Gastrocnemius medialis (tissue), 4 donors: ENCODE measurements around the gene CEP295NL. TPM values are rescaled to one million over a fixed set of nuclear protein-coding genes. Genes with fewer than 3 reads are reported as not detected.

Experiments used
- ATAC-seq, 2 donors: fragments of 150-250 bp; one replicate each; pipeline ENCODE4 v1.9.1; 2016
- DNase-seq, 2 donors: peaks; one replicate each; pipeline ENCODE4 v3.0.0-alpha.2; 2019
- H3K27ac ChIP-seq, 4 donors: fragments of 200-600 bp; sonication (generic); 1 replicate in 1 of 4; 2 replicates in 3 of 4; pipeline ENCODE4 v1.5.1; 2016 to 2018; ENCODE audit warnings: mild to moderate bottlenecking in 2 of 4, moderate library complexity in 1 of 4
- H3K27me3 ChIP-seq, 3 donors: fragments of 200-600 bp; sonication (generic) in 2 of 3; 1 replicate in 1 of 3; 2 replicates in 2 of 3; pipeline versions ENCODE4 v1.5.1 to v1.6.0; 2016 to 2019; ENCODE audit warnings: mild to moderate bottlenecking in 1 of 3, moderate library complexity in 1 of 3
- H3K36me3 ChIP-seq, 2 donors: fragments of 200-600 bp; sonication (generic) in 1 of 2; one replicate each; pipeline ENCODE4 v1.5.1; 2017 to 2018
- H3K4me1 ChIP-seq, 2 donors: fragments of 200-600 bp; sonication (generic) in 1 of 2; one replicate each; pipeline ENCODE4 v1.5.1; 2016 to 2017; ENCODE audit warnings: mild to moderate bottlenecking in 2 of 2
- H3K4me3 ChIP-seq, 4 donors: fragments of 200-600 bp; sonication (generic) in 3 of 4; 1 replicate in 1 of 4; 2 replicates in 3 of 4; pipeline ENCODE4 v1.5.1; 2016 to 2019; ENCODE audit warnings: mild to moderate bottlenecking in 2 of 4
- H3K9me3 ChIP-seq, 3 donors: fragments of 200-600 bp; sonication (generic) in 2 of 3; 1 replicate in 1 of 3; 2 replicates in 2 of 3; pipeline ENCODE4 v1.5.1; 2016 to 2019
- POLR2A ChIP-seq, 2 donors: fragments of 450-650 bp; IDR thresholded peaks; one replicate each; pipeline ENCODE4 v1.6.1; 2017; ENCODE audit warnings: antibody characterized with exemption in 2 of 2, mild to moderate bottlenecking in 2 of 2, moderate library complexity in 2 of 2
- in situ Hi-C, 4 donors: fragments of 200-750 bp; cut with MboI; loops; one replicate each; pipeline versions ENCODE4 v1.15.0 to v1.8.0; 2017; ENCODE audit warnings: low sequenced_read_pairs in 4 of 4
- intact Hi-C: fragments of 100-400 bp; cut with DNase I; formaldehyde crosslinking; loops from one replicate; pipeline ENCODE4 v1.15.1; 2023; ENCODE audit warnings: low total_unique reads
- total RNA-seq, 4 donors: library from RNA; depleted of rRNA; stranded (reverse); fragments of >200 nt; gene quantifications; one replicate each; pipeline versions ENCODE4 v1.1.0 to v1.2.3, GENCODE V29; 2016
- TF ChIP-seq, protein P1 (sequence below), 5 experiments: fragments of 450-650 bp in 3 of 5; fragments of 200-600 bp in 2 of 5; sonication (generic) in 2 of 5; IDR thresholded peaks in 4 of 5; conservative IDR thresholded peaks in 1 of 5; 1 replicate in 4 of 5; 2 replicates in 1 of 5; pipeline ENCODE4 v1.5.1; 2016 to 2019; ENCODE audit warnings: antibody characterized with exemption in 5 of 5, mild to moderate bottlenecking in 3 of 5, moderate library complexity in 3 of 5

The CEP295NL gene
- total RNA-seq, 4 donors from 2014 or later, result 0.16 TPM; not detected in 3

DNA sequence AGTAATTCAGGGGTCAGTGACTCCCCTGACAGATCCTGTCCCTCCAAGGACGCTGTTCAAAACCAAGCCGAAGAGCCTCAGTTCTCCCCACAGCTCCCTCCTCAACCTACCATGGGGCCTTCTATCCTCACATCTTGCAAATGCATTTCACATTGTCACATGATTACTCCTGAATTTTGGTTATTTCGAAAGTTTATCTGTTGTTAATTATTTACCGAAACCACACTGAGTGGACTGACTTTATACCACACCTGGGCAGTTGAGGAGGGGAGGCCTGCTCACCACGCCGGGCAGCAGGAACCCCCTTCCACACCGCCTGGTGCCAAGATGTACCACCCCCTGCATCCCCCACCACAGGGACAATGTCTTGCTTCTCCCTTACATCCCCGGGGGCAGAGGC lies 17.5 kb upstream of the CEP295NL start:
- intact Hi-C loops (no loop called here), in situ Hi-C loops (no loop called here)
- Histone ChIP-seq H3K27ac (no peak overlapping the region), H3K4me3 (no peak overlapping the region), H3K4me1 (peaks cover 30 to 39% of the 10 kb centered on the region in 2 donors), H3K27me3 (peaks cover 0 to 12% (median 9%) of the 10 kb centered on the region in 3 donors), H3K36me3 (no peaks in the 10 kb centered on the region), H3K9me3 (no peaks in the 10 kb centered on the region)
- DNase-seq (no peak), ATAC-seq (no peak)
- TF ChIP-seq, protein P1, sequence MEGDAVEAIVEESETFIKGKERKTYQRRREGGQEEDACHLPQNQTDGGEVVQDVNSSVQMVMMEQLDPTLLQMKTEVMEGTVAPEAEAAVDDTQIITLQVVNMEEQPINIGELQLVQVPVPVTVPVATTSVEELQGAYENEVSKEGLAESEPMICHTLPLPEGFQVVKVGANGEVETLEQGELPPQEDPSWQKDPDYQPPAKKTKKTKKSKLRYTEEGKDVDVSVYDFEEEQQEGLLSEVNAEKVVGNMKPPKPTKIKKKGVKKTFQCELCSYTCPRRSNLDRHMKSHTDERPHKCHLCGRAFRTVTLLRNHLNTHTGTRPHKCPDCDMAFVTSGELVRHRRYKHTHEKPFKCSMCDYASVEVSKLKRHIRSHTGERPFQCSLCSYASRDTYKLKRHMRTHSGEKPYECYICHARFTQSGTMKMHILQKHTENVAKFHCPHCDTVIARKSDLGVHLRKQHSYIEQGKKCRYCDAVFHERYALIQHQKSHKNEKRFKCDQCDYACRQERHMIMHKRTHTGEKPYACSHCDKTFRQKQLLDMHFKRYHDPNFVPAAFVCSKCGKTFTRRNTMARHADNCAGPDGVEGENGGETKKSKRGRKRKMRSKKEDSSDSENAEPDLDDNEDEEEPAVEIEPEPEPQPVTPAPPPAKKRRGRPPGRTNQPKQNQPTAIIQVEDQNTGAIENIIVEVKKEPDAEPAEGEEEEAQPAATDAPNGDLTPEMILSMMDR (IDR thresholded peaks at IDR 0.05 in 4 of 5, conservative IDR thresholded peaks at IDR 0.05 in 1 of 5), result no peak
- no peak for TF ChIP-seq POLR2A (IDR thresholded peaks at IDR 0.05)

DNA sequence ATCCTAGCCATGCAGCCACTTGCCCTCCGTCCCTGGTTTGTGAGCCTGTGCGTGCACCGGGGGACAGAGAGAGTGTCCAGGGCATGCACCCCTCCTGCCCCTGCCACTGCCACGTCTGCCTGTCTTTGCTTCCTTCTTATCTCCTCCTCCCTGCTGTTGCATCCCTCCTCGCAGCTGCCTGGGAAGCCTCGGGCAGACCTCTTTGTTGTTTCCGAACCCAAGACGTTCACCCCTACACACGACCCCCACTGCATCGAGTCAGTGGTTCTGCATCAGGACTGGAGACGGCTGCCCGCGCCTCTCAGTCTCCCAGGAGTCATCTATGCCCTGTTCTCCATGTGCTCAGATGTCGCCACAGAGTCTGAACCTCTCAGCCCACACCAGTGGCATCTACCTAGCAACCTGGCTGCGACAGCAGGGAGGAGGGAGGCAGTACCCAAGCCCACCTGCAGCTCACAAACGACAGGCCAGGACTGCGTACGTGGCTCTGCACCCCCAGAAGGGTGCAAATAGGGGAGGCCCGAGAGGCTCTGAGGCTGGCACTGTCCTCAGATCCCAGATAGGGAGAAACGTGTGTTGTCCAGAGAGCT lies 17.0 kb upstream of the CEP295NL start:
- no peak overlapping the region for H3K4me3 ChIP-seq
- intact Hi-C loops, result no loop called here
- no peak for TF ChIP-seq POLR2A (IDR thresholded peaks at IDR 0.05)
- TF ChIP-seq, protein P1 (IDR thresholded peaks at IDR 0.05 in 4 of 5, conservative IDR thresholded peaks at IDR 0.05 in 1 of 5), result no peak
- peaks cover 0 to 9% (median 7%) of the 10 kb centered on the region in 3 donors for H3K27me3 ChIP-seq
- no peaks in the 10 kb centered on the region for H3K9me3 ChIP-seq
- DNase-seq (no peak), ATAC-seq (no peak)
- H3K27ac ChIP-seq, result no peak overlapping the region
- in situ Hi-C loops, result no loop called here
- H3K36me3 ChIP-seq, result no peaks in the 10 kb centered on the region
- peaks cover 33 to 39% of the 10 kb centered on the region in 2 donors for H3K4me1 ChIP-seq

DNA sequence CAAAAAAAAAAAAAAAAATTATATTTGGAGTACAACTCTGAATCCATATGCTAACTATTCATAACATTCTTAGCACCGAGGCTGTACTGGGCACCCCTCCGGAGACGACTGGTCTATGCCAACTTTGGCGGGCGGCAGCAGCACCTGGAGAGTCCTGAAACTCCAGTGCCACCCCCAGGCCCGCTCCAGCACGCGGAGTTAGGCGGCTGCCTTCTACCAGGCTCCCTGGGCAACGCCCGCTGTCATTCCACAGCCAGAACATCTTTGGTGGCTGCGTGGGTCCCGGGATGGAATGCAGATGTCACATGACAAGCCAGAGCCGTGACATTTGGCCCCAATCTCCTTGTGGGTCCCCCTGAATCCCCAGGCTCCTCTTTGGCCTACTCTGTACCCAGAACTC lies 16.0 kb upstream of the CEP295NL start:
- Histone ChIP-seq H3K27ac (no peak overlapping the region), H3K4me3 (no peak overlapping the region), H3K9me3 (no peaks in the 10 kb centered on the region), H3K27me3 (peaks cover 0 to 2% (median under 1%) of the 10 kb centered on the region in 3 donors), H3K36me3 (no peaks in the 10 kb centered on the region), H3K4me1 (peaks cover 28 to 39% of the 10 kb centered on the region in 2 donors)
- in situ Hi-C loops (no loop called here), intact Hi-C loops (no loop called here)
- no peak for ATAC-seq
- DNase-seq, result no peak
- TF ChIP-seq, protein P1 (IDR thresholded peaks at IDR 0.05 in 4 of 5, conservative IDR thresholded peaks at IDR 0.05 in 1 of 5), result no peak
- no peak for TF ChIP-seq POLR2A (IDR thresholded peaks at IDR 0.05)

DNA sequence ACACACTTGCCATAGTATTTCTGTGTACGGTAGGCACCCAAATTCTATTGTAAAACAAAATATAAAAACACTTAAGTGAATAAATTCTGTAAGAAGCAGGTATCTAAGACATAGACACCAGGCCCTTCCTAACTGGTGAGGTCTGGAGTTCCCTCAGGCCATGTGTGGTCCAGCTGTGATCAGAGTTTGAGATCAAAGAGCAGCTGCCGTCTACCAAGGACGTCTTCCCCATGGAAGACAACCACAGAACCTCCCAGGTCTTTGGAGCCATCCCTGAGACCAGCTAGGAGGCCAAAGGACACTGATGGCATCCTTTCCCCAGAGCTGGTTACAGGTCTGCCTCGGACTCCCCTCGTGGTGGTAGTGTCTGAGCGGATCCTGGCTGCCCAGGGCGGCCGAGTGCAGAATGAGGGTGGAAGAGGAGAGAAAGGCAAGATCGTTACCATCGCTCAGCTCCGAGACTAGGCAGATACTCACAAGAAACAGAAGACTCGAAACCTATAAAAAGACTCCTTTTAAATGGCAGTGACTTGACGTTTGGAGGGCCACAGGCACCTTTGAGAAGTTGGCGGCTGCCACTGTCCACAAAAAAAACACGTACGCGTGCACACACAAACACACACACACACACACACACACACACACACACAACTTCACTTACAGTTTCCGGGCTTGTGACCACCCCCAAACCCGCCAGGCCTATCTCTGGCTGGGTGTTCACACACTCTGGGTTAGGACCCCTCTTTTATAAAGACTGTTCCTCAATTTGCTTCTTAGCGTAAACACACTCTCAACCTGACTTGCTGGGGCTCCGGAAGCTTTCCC lies 14.7 kb upstream of the CEP295NL start:
- DNase-seq, result no peak
- Histone ChIP-seq H3K9me3 (no peaks in the 10 kb centered on the region), H3K4me3 (no peak overlapping the region), H3K4me1 (peaks cover 19 to 39% of the 10 kb centered on the region in 2 donors), H3K36me3 (no peaks in the 10 kb centered on the region), H3K27ac (no peak overlapping the region), H3K27me3 (no peaks in the 10 kb centered on the region)
- intact Hi-C loops, result no loop called here
- in situ Hi-C loops, result no loop called here
- TF ChIP-seq, protein P1 (IDR thresholded peaks at IDR 0.05 in 4 of 5, conservative IDR thresholded peaks at IDR 0.05 in 1 of 5), result no peak
- no peak for TF ChIP-seq POLR2A (IDR thresholded peaks at IDR 0.05)
- ATAC-seq, result no peak
